ENCODE results near the gene FUT7.

The FUT7 gene

DNA sequence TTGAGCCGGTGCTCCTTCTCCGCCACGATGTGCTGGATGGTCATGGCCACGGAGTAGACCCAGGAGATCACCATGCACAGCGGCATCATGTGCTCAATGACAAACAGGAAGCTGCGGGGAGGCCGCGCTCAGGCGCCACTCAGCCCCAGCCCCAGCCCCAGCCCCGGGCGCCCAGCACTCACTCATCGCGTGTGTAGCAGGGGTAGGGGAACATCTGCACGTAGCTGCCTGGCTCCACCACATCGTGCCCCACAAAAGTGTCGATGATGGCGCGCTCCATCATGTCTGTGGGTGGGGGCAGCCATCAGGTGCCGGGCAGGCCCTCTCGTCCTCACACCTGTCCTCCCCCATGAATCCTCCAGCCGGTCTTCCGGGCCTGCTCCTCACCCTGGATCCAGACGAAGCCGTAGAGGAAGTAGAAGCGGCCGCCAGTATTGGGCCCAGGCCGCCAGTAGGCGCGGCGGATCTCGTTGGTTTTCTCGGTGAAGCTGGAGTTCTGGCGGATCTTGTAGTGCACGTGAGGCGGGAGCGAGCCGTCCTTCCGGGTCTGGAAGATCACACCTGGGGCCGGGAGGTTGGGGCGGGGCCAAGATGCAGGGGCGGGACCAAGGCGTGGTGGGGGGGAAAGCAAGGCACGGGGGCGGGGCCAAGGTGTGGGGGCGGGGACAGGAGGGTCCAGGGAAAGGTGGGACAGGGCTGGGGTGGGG lies 13.9 kb downstream of the FUT7 start:
- TF ChIP-seq, protein P1, sequence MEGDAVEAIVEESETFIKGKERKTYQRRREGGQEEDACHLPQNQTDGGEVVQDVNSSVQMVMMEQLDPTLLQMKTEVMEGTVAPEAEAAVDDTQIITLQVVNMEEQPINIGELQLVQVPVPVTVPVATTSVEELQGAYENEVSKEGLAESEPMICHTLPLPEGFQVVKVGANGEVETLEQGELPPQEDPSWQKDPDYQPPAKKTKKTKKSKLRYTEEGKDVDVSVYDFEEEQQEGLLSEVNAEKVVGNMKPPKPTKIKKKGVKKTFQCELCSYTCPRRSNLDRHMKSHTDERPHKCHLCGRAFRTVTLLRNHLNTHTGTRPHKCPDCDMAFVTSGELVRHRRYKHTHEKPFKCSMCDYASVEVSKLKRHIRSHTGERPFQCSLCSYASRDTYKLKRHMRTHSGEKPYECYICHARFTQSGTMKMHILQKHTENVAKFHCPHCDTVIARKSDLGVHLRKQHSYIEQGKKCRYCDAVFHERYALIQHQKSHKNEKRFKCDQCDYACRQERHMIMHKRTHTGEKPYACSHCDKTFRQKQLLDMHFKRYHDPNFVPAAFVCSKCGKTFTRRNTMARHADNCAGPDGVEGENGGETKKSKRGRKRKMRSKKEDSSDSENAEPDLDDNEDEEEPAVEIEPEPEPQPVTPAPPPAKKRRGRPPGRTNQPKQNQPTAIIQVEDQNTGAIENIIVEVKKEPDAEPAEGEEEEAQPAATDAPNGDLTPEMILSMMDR (IDR thresholded peaks at IDR 0.05; ENCODE audit: low read depth, low read length): no peak
- no peak overlapping the region for H3K4me3 ChIP-seq (ENCODE audit: low read depth, low read length)
- in situ Hi-C loops (cut with HindIII; ENCODE audit: low sequenced_read_pairs): no loop called here
- DNase-seq (ENCODE audit: low read depth, low spot score): no peak

DNA sequence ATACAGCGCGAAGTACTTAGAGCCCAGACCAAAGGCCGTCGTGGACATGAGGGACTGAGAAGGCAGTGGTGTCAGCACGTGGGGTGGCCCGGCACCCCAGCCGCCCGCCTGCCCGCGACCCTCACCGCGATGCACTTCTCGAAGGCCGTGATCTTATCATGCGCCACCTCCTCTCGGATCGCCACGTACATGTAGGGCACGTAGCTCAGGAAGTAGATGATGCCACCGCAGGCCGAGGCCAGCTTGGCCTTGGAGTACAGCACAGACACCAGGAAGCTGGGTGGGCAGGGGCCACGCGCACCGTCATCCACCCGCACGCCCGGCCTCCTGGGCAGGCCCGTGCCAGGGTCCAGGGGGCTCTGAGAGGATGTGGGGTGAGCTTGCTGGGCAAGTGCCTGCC lies 14.8 kb downstream of the FUT7 start:
- TF ChIP-seq, protein P1 (IDR thresholded peaks at IDR 0.05; ENCODE audit: low read depth, low read length): no peak
- in situ Hi-C loops (cut with HindIII; ENCODE audit: low sequenced_read_pairs): no loop called here
- H3K4me3 ChIP-seq (ENCODE audit: low read depth, low read length): no peak overlapping the region

DNA sequence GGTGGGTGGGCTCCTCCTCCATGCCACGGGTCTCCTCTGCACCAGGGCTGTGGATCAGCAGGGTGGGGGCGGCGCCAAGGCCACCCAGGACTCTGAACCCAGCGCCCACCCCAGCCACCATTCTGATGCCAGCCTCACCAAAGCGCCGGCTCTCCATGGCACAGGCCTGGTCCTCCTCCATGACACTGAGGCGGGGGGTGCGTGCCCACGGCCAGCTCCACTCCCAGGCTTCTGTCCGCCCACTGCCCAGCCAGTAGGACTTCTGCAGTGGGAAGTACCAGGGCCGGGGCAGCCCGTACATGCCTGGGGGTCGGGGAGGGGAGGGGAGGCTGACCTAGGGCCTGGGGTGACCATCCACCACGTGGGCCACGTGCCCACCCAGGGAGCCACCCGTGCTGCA lies 15.5 kb downstream of the FUT7 start:
- no peak overlapping the region for H3K4me3 ChIP-seq (ENCODE audit: low read depth, low read length)
- TF ChIP-seq, protein P1 (IDR thresholded peaks at IDR 0.05; ENCODE audit: low read depth, low read length): no peak
- in situ Hi-C loops (cut with HindIII; ENCODE audit: low sequenced_read_pairs): no loop called here
- DNase-seq (ENCODE audit: low read depth, low spot score): no peak

More for the DNA sequence above, 14.8 kb downstream of the FUT7 start:
- no peak for DNase-seq (ENCODE audit: low read depth, low spot score)

DNA sequence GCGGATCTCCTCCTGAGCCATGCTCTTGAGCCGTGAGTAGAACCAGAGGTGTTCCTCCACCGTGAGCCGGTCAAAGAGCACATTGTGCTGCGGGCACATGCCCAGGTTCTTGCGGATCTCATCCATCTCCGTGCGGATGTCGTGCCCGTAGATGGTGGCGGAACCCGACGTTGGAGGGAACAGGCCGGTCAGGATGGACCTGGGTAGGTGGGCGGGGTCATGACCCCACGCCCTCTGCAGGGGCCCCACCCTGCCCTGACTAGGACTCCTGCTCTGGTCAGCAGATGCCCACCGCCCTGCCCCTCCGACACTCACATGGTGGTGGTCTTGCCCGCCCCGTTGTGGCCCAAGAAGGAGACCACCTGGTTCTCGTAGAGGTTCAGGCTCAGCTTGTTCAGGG lies 15.9 kb downstream of the FUT7 start:
- in situ Hi-C loops (cut with HindIII; ENCODE audit: low sequenced_read_pairs): no loop called here
- TF ChIP-seq, protein P1 (IDR thresholded peaks at IDR 0.05; ENCODE audit: low read depth, low read length): no peak
- DNase-seq (ENCODE audit: low read depth, low spot score): no peak
- no peak overlapping the region for H3K4me3 ChIP-seq (ENCODE audit: low read depth, low read length)

DNA sequence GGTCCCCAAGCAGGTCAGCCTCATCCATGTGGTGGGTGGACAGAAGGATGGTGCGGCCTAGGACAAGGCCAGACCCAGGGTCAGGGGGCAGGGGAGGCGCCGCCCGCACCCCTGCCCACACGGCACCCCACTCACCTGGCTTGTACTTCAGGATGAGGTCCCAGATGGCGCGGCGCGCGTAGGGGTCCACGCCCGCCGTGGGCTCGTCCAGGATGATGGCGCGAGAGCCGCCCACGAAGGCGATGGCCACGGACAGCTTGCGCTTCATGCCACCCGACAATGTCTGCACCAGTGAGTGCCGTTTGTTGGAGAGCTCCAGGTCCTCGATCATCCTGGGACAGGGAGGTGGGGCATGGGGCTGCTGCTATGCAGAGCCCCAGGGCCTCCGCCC lies 16.4 kb downstream of the FUT7 start:
- in situ Hi-C loops (cut with HindIII; ENCODE audit: low sequenced_read_pairs): no loop called here
- TF ChIP-seq, protein P1 (IDR thresholded peaks at IDR 0.05; ENCODE audit: low read depth, low read length): no peak
- no peak overlapping the region for H3K4me3 ChIP-seq (ENCODE audit: low read depth, low read length)
- DNase-seq (ENCODE audit: low read depth, low spot score): no peak

DNA sequence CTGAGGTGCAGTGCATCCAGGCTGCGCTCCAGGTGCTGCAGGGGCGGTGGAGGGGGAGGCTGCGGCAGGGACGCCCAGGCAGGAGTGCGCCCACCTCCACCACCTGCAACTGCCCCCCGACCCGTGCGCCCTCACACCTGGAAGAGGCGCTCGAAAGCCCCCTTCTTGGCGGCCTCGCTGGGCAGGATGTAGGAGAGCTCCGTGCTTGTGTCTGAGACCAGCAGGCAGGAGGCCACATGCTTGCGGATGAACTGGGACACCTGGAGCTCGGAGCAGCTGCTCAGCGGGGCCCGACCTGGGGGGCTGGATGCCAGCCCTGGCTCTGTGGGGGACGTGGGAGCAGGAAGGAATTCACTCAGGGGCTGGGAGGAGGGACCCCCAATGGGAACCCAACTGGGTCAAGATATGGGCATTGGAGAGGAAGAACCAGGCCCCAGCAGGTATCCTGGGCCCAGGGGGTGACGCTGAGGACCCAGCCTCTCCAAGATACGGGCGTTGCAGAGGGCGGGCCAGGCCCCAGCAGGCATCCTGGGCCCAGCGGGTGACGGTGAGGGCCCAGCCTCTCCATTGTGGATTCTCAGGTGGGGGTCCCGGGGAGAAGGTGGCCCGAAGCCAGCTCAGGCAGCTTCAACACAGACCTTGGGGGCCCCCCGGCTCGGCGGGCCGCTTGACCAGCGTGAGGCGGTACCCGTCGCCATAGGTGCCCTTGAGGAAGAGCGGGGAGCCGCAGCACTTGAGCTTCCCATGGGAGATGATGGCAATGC lies 16.9 kb downstream of the FUT7 start:
- in situ Hi-C loops (cut with HindIII; ENCODE audit: low sequenced_read_pairs): no loop called here
- H3K4me3 ChIP-seq (ENCODE audit: low read depth, low read length): no peak overlapping the region
- no peak for DNase-seq (ENCODE audit: low read depth, low spot score)
- TF ChIP-seq, protein P1 (IDR thresholded peaks at IDR 0.05; ENCODE audit: low read depth, low read length): no peak

Data from astrocyte of the spinal cord (primary cell).